ENCODE results near the gene HAS3. TPM values are rescaled to one million over a fixed set of nuclear protein-coding genes. Genes with fewer than 3 reads are reported as not detected.
A peak's percentile ranks its signal among the peaks of the same experiment; 100 is the strongest.
"Not testable (repeated sequence)": the region's sequence is repeated elsewhere in the genome, so short reads cannot be mapped to it uniquely, and the experiment has no call there.

The HAS3 gene
- total RNA-seq, 1 donor from 2014 or later, result 0.38 TPM

DNA sequence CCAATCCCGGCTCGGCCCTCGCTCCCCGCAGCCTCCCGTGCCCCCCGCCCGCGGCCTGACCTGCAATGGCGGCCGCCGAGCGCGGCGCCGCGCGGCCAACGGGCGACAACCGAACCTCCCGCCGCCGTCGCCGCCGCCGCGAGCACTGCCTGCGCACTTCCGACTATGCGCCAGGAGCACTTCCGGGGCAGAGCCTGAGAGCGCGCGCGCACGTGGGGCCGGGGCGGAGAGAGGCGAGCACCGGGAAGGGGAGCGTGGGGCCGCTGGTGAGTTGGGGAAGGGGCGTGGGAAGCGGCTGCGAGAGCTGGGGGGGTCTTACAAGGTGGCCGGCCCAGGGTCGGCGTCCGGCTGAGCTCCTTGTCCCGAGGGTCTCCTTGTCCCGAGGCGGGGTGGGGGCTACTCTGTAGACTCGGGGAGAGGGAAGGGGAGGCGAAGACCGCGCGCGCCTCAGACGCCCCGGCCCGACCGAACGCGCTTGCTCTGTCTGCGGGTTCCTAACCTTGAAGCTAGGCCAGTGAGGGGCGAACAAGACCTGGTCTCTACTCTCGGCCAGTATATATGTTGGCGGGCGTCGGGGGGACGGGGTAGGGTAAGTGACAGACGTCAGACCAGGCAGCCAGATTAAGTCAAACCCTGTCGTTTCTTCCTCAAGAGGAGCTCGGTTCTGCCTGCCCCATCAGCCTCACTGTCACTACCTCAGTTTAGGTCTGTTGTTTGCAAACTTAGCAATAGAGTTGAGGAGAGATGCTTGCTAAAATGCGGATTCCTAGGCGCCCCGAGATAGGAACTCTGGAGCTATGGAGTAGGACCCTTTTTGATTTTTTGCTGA is 27.2 kb downstream of the HAS3 start, which contains the start of the genes CHTF8 and UTP4:
CHTF8 (minus strand) TSS at position 165 of the 829 bp plus-strand sequence. CDS start 11,130 bp downstream, outside the sequence.
UTP4 (plus strand) TSS at position 226 of the 829 bp plus-strand sequence. CDS start 811 bp downstream, outside the sequence.
- intact Hi-C loops (cut with DNase I), result no loop called here
- DNase-seq (ENCODE audit: low spot score), result peak; percentile 93

DNA sequence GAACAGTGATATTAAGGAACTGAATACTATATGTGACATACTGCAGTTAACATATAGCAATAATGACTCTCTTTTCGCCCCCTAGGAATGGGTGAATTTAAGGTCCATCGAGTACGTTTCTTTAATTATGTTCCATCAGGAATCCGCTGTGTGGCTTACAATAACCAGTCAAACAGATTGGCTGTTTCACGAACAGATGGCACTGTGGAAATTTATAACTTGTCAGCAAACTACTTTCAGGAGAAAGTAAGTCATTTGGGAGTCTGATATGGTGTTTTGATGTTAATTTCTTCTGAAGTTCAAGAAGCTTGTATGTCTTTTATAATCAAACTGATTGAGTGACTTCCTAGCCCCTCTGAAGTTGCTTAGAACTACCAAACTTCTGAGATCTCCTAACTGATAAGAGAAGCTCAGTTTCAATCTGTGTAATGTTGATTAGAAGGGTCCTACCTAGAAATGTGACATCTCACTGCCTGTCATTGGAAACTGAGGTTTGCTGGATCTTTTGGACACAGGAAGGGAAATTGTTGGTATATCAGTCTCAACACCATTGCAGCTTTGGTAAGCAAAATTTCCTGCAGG is 28.0 kb downstream of the HAS3 start:
- intact Hi-C loops (cut with DNase I), result no loop called here
- DNase-seq (ENCODE audit: low spot score), result no peak

DNA sequence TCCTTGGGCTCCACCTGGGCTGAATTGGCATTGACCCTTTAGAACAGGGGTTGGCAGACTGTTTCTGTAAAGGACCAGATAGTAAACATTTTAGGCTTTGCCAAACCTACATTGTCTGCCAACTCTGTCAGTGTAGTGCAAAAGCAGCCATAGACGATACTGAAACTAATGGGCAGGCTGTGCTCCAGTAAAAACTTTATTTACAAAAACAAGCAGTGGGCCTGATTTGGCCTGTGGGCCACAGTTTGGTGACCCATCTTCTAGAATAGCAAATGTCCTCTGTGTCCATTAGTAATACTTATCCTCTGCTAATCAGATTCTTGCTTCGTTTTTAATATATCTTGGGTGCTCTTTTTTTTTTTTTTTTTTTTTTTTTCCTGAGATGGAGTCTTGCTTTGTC is 33.2 kb downstream of the HAS3 start:
- DNase-seq (ENCODE audit: low spot score), result no peak
- intact Hi-C loops (cut with DNase I), result no loop called here

DNA sequence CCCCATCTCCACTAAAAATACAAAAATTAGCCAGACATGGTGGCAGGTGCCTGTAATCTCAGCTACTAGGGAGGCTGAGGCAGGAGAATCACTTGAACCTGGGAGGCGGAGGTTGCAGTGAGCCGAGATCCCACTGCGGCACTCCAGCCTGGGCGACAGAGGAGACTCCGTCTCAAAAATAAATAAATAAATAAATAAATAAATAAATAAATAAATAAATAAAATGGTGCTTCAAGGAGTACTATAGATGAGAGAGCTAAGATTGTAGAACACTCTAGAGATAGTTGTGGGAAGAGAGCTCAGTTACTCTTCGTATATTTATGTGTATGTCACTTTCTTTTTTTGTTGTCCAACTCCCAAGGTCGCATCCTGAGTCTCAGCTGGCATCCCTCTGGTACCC is 34.0 kb downstream of the HAS3 start:
- intact Hi-C loops (cut with DNase I); DNase-seq (ENCODE audit: low spot score): not testable (repeated sequence)

DNA sequence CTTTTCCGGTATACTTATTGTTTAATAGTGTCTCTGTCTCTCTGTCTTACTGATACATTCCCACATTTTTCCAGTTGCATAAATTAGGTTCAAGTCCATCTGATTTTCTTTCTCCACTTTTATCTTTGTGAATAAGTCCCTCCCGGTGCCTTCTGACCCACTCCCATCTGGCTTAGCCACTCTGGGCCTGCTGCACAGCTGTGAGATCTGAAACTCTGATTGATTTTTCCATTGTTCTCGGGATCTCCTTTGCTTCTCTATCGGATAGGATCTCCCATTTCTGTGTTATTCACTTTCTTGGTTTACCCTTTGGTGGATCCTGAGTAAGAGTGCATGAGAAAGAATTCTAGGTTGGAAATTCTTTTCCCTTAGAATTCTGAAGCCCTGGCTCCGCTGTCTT is 35.6 kb downstream of the HAS3 start:
- intact Hi-C loops (cut with DNase I), result no loop called here
- no peak for DNase-seq (ENCODE audit: low spot score)

DNA sequence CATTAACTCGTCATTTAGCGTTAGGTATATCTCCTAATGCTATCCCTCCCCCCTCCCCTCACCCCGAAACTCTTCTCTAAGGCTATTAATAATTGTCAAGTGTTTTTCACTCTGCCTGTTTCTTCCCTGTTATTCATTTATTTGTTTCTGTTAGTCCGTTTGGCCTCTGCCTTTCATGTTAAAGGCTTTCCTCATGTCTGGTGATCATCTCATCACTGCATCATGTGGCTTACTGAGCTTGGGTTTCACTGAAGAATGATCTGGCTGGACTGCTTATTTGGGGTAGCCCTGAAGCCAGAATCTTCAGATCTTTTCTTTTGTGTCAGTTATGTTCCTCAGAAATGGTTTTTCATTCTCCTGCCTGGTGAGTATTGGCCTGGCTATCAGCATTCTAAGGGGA is 36.5 kb downstream of the HAS3 start:
- intact Hi-C loops (cut with DNase I), result no loop called here
- DNase-seq (ENCODE audit: low spot score), result no peak

DNA sequence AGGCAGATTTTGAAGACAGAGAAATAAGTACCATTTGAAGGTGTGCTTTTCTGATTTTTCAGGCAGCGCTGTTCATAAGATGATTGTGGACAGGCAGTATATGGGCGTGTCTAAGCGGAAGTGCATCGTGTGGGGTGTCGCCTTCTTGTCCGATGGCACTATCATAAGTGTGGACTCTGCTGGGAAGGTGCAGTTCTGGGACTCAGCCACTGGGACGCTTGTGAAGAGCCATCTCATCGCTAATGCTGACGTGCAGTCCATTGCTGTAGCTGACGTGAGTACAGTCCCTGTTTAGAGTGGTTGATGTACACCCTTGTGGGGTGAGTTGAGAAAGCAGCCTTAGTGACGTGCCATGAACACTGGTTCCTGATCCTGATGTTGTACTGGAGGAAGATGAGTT is 37.7 kb downstream of the HAS3 start:
- intact Hi-C loops (cut with DNase I), result no loop called here
- no peak for DNase-seq (ENCODE audit: low spot score)

DNA sequence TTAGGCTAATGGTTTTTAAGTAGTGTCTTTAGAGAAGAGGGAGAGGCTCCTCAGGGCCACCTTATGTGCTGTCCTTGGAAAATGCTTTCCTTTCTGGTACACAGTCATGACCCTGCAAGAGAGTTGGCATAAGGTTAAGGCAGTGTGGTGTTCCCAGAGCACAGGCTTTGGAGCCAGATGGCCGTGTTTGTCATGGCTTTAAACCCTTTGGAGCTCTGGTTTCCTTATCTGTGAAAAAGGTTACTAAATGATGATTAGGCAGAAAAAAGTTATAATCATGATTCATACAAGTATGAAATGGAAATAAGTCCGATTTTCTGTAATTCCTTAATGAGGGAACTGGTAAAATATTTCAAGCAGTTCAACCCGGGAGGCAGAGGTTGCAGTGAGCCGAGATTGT is 40.2 kb downstream of the HAS3 start:
- intact Hi-C loops (cut with DNase I), result no loop called here
- DNase-seq (ENCODE audit: low spot score), result no peak

DNA sequence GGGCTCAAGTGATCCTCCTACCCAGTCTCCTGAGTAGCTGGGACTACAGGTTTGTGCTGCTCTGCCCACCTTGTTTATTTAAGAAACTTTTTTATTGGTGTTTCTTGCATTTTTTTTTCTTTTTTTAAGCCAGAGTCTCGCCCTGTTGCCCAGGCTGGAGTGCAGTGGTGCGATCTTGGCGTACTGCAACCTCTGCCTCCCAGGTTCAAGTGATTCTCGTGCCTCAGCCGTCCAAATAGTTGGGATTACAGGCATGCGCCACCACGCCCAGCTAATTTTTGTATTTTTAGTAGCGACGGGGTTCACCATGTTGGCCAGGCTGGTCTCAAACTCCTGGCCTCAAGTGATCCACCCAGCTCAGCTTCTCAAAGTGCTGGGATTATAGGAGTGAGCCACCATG is 44.2 kb downstream of the HAS3 start:
- intact Hi-C loops (cut with DNase I), result loop anchor here (1.0 kb wide), 1 partner anchor 138 kb away; no protein-coding TSS in a partner anchor
- DNase-seq (ENCODE audit: low spot score), result not testable (repeated sequence)

DNA sequence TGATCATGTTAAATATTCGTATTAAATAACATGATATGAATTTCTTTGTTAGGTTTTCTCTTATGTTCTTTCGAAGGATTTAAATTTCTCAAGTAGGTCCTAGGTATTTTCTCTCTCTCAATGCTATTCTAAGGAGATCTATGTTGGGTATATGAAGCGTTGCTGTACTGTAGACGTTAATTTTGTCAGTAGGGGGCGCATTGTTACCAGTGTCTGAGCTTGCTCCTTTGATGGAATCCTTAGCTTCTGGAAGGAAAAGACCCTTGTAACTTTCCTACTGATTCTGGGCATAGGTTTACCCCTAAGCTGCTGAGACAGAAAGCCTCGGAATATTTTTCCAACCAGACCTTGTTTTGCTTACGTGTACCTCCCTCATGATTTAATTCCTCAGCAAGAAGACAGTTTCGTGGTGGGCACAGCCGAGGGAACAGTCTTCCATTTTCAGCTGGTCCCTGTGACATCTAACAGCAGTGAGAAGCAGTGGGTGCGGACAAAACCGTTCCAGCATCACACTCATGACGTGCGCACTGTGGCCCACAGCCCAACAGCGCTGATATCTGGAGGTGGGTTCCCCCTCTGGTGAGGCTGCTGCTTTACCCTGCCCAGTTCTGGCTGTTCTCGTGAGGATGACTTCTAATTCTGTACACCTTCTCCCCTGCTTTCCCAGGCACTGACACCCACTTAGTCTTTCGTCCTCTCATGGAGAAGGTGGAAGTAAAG is 44.9 kb downstream of the HAS3 start:
- intact Hi-C loops (cut with DNase I), result loop anchor here (1.0 kb wide), 1 partner anchor 137 kb away; no protein-coding TSS in a partner anchor
- DNase-seq (ENCODE audit: low spot score), result no peak

DNA sequence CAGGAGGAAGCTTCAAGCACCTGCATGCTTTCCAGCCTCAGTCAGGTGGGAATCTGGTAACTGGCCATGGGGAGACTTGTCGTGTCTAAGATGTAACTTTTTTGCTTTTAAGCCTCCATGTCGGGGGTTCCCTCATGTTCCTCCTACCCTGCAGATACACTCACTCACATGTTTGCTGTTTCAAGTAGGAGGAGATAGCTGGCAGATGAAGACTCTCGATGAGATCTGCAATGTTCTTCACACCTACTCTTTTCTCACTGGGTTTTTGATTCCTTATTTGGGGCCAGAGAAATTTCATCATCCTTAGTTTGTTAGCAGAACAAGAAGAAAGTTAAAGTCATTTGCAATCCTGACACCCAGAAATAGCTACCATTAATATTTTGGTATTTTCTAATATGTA is 51.7 kb downstream of the HAS3 start:
- intact Hi-C loops (cut with DNase I), result no loop called here
- no peak for DNase-seq (ENCODE audit: low spot score)

DNA sequence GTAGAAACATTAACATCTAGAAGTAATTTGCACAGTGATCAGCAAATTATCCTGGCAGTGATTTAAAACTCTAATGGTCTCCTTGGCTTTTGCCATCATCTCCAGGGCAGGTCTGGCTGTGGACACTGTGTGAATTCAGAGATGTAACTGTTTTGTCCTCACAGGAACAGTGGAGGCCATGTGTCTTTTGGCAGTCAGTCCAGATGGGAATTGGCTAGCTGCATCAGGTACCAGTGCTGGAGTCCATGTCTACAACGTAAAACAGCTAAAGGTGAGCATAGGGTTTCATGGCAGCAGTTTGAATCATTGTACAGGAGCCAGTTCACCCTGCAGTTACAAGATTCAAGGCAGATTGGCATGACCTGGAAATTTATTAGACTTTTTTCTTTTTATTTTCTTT is 54.7 kb downstream of the HAS3 start:
- intact Hi-C loops (cut with DNase I), result no loop called here
- no peak for DNase-seq (ENCODE audit: low spot score)

DNA sequence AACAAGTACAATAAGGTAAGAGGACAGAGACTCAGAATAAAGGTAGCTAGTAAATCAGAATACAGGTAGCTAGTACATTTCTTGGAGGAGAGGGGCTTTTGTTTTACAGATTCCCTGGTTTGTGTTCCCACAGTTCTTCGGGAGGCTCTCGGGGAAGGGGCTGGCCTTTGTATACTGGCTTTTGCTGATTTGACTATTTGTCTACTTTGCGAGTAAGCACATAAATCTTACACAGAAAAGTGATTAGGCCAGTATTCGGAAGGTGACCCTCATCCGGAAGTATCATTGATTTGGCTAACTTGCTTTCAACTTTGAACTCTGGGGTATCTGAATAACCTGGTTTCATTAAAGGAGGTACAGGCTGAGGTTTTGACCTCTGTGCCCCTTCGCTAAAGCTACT is 60.1 kb downstream of the HAS3 start:
- intact Hi-C loops (cut with DNase I), result no loop called here
- no peak for DNase-seq (ENCODE audit: low spot score)

DNA sequence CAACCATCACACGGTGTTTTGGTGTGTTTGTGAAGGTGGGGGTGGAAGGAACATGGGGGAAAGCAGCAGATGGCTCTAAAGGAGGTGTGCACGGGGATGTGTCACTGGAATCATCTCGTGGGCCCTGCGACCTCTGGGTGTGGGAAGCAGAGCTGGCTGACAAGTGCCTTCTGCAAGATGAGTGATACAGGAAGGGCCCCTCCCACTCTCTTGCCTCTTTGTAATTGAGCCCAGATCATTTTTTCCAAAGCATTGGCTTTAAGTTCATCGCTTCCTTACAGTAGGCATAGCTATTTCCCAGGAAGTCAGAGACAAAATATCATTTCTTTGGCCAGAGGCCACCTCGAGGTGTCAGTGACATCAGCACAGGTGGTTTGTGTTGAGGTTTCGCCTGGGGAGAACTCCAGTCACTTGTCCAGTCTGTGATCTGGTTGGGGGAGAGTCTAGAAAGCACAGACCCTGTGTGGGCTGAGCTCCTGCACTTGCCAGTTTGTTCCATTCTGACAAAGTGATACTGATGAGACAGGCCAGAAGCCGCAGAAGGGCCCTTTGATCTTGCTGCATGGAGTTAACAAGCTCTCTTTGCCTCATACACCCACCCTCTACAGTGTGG is 60.9 kb downstream of the HAS3 start:
- DNase-seq (ENCODE audit: low spot score), result no peak
- intact Hi-C loops (cut with DNase I), result no loop called here

DNA sequence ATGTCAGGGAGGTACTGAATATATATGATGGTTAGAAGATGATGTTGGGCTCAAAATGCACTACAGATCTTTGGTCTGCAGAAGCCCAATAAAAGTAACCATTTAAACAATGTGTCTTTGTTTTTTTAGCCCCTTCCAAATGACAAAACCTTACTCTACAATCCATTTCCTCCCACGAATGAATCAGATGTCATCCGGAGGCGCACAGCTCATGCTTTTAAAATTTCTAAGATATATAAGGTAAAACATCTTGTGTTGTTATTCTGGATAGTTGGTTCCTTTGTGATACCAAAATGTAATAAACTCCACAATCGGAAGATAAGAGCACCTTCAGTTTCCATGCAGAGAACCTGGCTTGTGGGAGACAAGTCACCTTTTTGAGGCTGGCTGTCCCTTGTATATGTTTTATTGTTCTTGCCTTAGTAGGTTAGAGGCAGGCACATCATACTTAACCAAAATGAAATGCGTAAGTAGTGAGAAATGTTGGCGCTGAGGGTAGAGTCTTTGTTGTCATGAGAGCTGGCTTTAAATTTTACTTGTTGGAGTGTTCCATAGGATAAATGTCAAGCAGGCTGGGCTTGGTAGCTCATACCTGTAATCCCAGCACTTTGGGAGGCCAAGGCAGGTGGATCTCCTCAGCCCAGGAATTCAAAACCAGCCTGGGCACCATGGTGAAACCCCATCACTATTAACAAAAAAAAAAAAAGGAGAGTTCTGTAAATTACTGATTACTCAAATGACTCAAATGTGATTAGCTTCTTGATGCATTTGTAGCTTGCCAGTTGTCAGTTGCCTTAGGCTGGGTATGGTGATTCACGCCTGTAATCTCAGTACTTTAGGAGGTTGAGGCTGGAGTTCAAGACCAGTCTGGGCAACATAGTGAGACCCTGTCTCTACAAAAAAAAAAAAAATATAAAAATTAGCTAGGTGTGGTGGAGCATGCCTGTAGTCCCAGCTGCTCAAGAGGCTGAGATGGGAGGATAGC is 61.8 kb downstream of the HAS3 start:
- no peak for DNase-seq (ENCODE audit: low spot score)
- intact Hi-C loops (cut with DNase I), result no loop called here

Measured in cardiac septum (tissue), 1 donor.